ENCODE data around the gene ABLIM2. TPM values are rescaled to one million over a fixed set of nuclear protein-coding genes. Genes with fewer than 3 reads are reported as not detected.
"Not testable (repeated sequence)": the region's sequence is repeated elsewhere in the genome, so short reads cannot be mapped to it uniquely, and the experiment has no call there.

Gene ABLIM2
- total and polyA plus RNA-seq, 2 of the 8 experiments (the other 6 are each of a cell fraction or from before 2014, with no cell fraction given) = 2.8 to 3.0 TPM

DNA sequence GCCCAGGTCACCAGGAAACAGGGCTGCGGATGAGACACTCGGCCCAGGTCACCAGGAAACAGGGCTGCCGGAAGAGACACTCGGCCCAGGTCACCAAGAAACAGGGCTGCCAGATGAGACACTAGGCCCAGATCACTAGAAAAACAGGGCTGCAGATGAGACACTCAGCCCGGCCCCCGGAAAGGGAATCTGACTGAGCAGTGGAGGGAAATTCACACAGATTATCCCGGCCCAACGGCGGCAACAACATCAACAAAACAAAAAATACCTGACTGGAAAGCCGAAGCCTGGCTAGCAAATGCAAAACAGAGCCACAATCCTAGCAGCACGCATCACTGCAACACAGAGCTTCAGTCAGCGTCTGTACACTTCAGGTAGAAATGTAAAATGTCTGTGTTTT lies 239.6 kb downstream of the ABLIM2 start:
- CTCF ChIA-PET (ENCODE audit: partially characterized antibody) = interaction anchor here (1.1 to 1.6 kb wide), 3 partner anchors 10 to 114 kb away, joined by 3 read pairs; no protein-coding TSS in a partner anchor
- peaks cover 0 to 57% of the 10 kb centered on the region in 2 experiments; a peak in 2 of 4 replicates for H3K79me2 ChIP-seq (ENCODE audit: control insufficient read depth in 1 of 2, insufficient read depth in 2 of 2, low read length in 2 of 2)
- FAIRE-seq = no peak

DNA sequence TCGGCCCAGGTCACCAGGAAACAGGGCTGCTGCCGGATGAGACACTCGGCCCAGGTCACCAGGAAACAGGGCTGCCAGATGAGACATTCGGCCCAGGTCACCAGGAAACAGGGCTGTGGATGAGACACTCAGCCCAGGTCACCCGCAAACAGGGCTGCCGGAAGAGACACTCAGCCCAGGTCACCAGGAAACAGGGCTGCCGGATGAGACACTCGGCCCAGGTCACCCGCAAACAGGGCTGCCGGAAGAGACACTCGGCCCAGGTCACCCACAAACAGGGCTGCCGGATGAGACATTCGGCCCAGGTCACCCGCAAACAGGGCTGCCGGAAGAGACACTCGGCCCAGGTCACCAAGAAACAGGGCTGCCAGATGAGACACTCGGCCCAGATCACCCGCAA lies 240.4 kb downstream of the ABLIM2 start:
- not testable (repeated sequence) for H2BK12ac ChIP-seq (ENCODE audit: low read depth, low read length); H3K14ac ChIP-seq (ENCODE audit: insufficient read length); H2BK15ac ChIP-seq (ENCODE audit: low read length); H3K18ac ChIP-seq (ENCODE audit: extremely low read depth, low read length); H3K4ac ChIP-seq (replicated peaks; ENCODE audit: insufficient read length, low read depth, low read length); H3K4me2 ChIP-seq (ENCODE audit: insufficient read depth in 1 of 2, low read depth in 2 of 2, low read length in 2 of 2); H3K79me1 ChIP-seq (ENCODE audit: low read depth, low read length); H3K9me3 ChIP-seq (ENCODE audit: insufficient read depth in 2 of 2, low read depth in 1 of 2, low read length in 1 of 2); H2BK5ac ChIP-seq (ENCODE audit: low read depth, low read length); H3K4me3 ChIP-seq (ENCODE audit: extremely low read depth in 1 of 4, insufficient read depth in 2 of 4, low read depth in 3 of 4, low read length in 4 of 4); H2BK20ac ChIP-seq (ENCODE audit: low read length); H3K23ac ChIP-seq (ENCODE audit: insufficient read length); H3K27me3 ChIP-seq (replicated peaks in 1 of 4; ENCODE audit: control insufficient read depth in 3 of 4, extremely low read depth in 1 of 4, insufficient read depth in 3 of 4, low read length in 3 of 4); H2AFZ ChIP-seq (ENCODE audit: low read length); H3K4me1 ChIP-seq (replicated peaks in 1 of 4; ENCODE audit: control insufficient read depth in 3 of 4, insufficient read depth in 4 of 4, low read length in 3 of 4); H4K8ac ChIP-seq (ENCODE audit: extremely low read depth, insufficient read depth, low read length); H2BK120ac ChIP-seq (replicated peaks; ENCODE audit: low read depth, low read length); H3K36me3 ChIP-seq (ENCODE audit: control insufficient read depth in 2 of 4, insufficient read depth in 4 of 4, low read length in 3 of 4); H2AK5ac ChIP-seq (ENCODE audit: low read depth, low read length); H3K23me2 ChIP-seq (ENCODE audit: low read depth, low read length); H3K27ac ChIP-seq (ENCODE audit: low read depth, low read length); H4K91ac ChIP-seq (replicated peaks; ENCODE audit: insufficient read length, low read length); H4K20me1 ChIP-seq (replicated peaks in 1 of 2; ENCODE audit: control insufficient read depth in 1 of 2, insufficient read depth in 2 of 2, low read length in 2 of 2); DNase-seq (ENCODE audit: low read depth in 1 of 2, low spot score in 2 of 2); H3K9ac ChIP-seq (replicated peaks in 1 of 4; ENCODE audit: extremely low read depth in 1 of 4, low read depth in 3 of 4, low read length in 3 of 4); FAIRE-seq; H3K56ac ChIP-seq (replicated peaks; ENCODE audit: insufficient read length, low read depth, low read length); H4K5ac ChIP-seq (ENCODE audit: insufficient read length, low read depth, low read length)
- H3K79me2 ChIP-seq (ENCODE audit: control insufficient read depth in 1 of 2, insufficient read depth in 2 of 2, low read length in 2 of 2) = peaks cover 0 to 59% of the 10 kb centered on the region in 2 experiments; a peak in 2 of 4 replicates
- CTCF ChIA-PET (ENCODE audit: partially characterized antibody) = interaction anchor here (1.1 to 2.6 kb wide), 5 partner anchors 10 to 42 kb away, joined by 3 to 7 read pairs (median 4); no protein-coding TSS in a partner anchor
- POLR2A ChIA-PET (ENCODE audit: partially characterized antibody) = interaction anchor here (1.7 kb wide), 1 partner anchor 20 kb away, joined by 3 read pairs; no protein-coding TSS in a partner anchor
- WGBS, 2 experiments (ENCODE audit: extremely low coverage in 1 of 2, insufficient coverage in 1 of 2, insufficient read length in 1 of 2, insufficient replicate concordance in 2 of 2, low coverage in 1 of 2, low lambda C conversion rate in 2 of 2, missing lambda C conversion rate in 1 of 2) = 86% methylated on average over 16 of the region's 18 CpGs; no CpG with 5 or more reads in 1 of the 2 experiments

More for the DNA sequence above, 239.6 kb downstream of the ABLIM2 start:
- H3K23ac ChIP-seq (ENCODE audit: insufficient read length) = no peak overlapping the region
- no peak overlapping the region for H2AK5ac ChIP-seq (ENCODE audit: low read depth, low read length)
- TF ChIP-seq BRCA1 (IDR thresholded peaks at IDR 0.05; ENCODE audit: low read depth, low read length) (no peak), ASH2L (IDR thresholded peaks at IDR 0.05; ENCODE audit: low read length) (no peak)
- H3K9me3 ChIP-seq (ENCODE audit: insufficient read depth in 2 of 2, low read depth in 1 of 2, low read length in 1 of 2) = no peaks in the 10 kb centered on the region; a peak in 1 of 4 replicates
- H2BK5ac ChIP-seq (ENCODE audit: low read depth, low read length) = no peak overlapping the region
- H3K4ac ChIP-seq (replicated peaks; ENCODE audit: insufficient read length, low read depth, low read length) = no peak overlapping the region
- H3K56ac ChIP-seq (replicated peaks; ENCODE audit: insufficient read length, low read depth, low read length) = no peak overlapping the region
- no peak overlapping the region for H3K9ac ChIP-seq (replicated peaks in 1 of 4; ENCODE audit: extremely low read depth in 1 of 4, low read depth in 3 of 4, low read length in 3 of 4)
- no peak overlapping the region for H2BK20ac ChIP-seq (ENCODE audit: low read length)
- 90% methylated on average over 12 of the region's 12 CpGs; no CpG with 5 or more reads in 1 of the 2 experiments for WGBS, 2 experiments (ENCODE audit: extremely low coverage in 1 of 2, insufficient coverage in 1 of 2, insufficient read length in 1 of 2, insufficient replicate concordance in 2 of 2, low coverage in 1 of 2, low lambda C conversion rate in 2 of 2, missing lambda C conversion rate in 1 of 2)
- no peak overlapping the region for H2BK15ac ChIP-seq (ENCODE audit: low read length)
- no peak overlapping the region for H2BK120ac ChIP-seq (replicated peaks; ENCODE audit: low read depth, low read length)
- H3K23me2 ChIP-seq (ENCODE audit: low read depth, low read length) = no peaks in the 10 kb centered on the region
- H4K5ac ChIP-seq (ENCODE audit: insufficient read length, low read depth, low read length) = no peak overlapping the region
- no peak overlapping the region for H3K18ac ChIP-seq (ENCODE audit: extremely low read depth, low read length)
- H3K4me3 ChIP-seq (ENCODE audit: extremely low read depth in 1 of 4, insufficient read depth in 2 of 4, low read depth in 3 of 4, low read length in 4 of 4) = no peak overlapping the region
- DNase-seq (ENCODE audit: low read depth in 1 of 2, low spot score in 2 of 2) = no peak
- no peak overlapping the region for H3K4me2 ChIP-seq (ENCODE audit: insufficient read depth in 1 of 2, low read depth in 2 of 2, low read length in 2 of 2)
- H2AFZ ChIP-seq (ENCODE audit: low read length) = no peak overlapping the region
- peaks cover 6% of the 10 kb centered on the region; the same call in 1 of the 2 replicates for H3K79me1 ChIP-seq (ENCODE audit: low read depth, low read length)
- no peaks in the 10 kb centered on the region for H4K20me1 ChIP-seq (replicated peaks in 1 of 2; ENCODE audit: control insufficient read depth in 1 of 2, insufficient read depth in 2 of 2, low read length in 2 of 2)
- POLR2A ChIA-PET (ENCODE audit: partially characterized antibody) = no interaction called here
- H4K8ac ChIP-seq (ENCODE audit: extremely low read depth, insufficient read depth, low read length) = 0 out of 2 replicates have a peak overlapping the region, but pooled peaks have one; percentile 57
- no peaks in the 10 kb centered on the region for H3K36me3 ChIP-seq (ENCODE audit: control insufficient read depth in 2 of 4, insufficient read depth in 4 of 4, low read length in 3 of 4)
- H3K27ac ChIP-seq (ENCODE audit: low read depth, low read length) = no peak overlapping the region
- no peak overlapping the region for H4K91ac ChIP-seq (replicated peaks; ENCODE audit: insufficient read length, low read length)
- H3K4me1 ChIP-seq (replicated peaks in 1 of 4; ENCODE audit: control insufficient read depth in 3 of 4, insufficient read depth in 4 of 4, low read length in 3 of 4) = peaks cover 0 to 8% (median 1%) of the 10 kb centered on the region in 4 experiments; a peak in 5 of 7 replicates
- H3K27me3 ChIP-seq (replicated peaks in 1 of 4; ENCODE audit: control insufficient read depth in 3 of 4, extremely low read depth in 1 of 4, insufficient read depth in 3 of 4, low read length in 3 of 4) = no peaks in the 10 kb centered on the region
- H3K14ac ChIP-seq (ENCODE audit: insufficient read length) = no peak overlapping the region
- H2BK12ac ChIP-seq (ENCODE audit: low read depth, low read length) = no peak overlapping the region

Data from H1 (cell line).